HG03135 (cell line): ENCODE results near the gene KLB.
"Not testable (repeated sequence)": the region's sequence is repeated elsewhere in the genome, so short reads cannot be mapped to it uniquely, and the experiment has no call there.

Experiments used
- ATAC-seq: cut with Tn5 transposase; IDR thresholded peaks from one replicate; pipeline ENCODE4 v1.9.1; 2021; ENCODE audit warnings: mild to moderate bottlenecking, moderate library complexity; ENCODE audit not compliant: unreplicated experiment

Gene KLB

GRCh38 chr4:39406763-39407583, at the start of gene KLB:
Gene KLB, plus strand, starts transcription at chr4:39406930. Its CDS starts 20 bp downstream, at chr4:39406950.
- no peak for ATAC-seq

GRCh38 chr4:39357002-39357401, 49.7 kb upstream of the KLB start:
- ATAC-seq = peak; percentile 34

DNA sequence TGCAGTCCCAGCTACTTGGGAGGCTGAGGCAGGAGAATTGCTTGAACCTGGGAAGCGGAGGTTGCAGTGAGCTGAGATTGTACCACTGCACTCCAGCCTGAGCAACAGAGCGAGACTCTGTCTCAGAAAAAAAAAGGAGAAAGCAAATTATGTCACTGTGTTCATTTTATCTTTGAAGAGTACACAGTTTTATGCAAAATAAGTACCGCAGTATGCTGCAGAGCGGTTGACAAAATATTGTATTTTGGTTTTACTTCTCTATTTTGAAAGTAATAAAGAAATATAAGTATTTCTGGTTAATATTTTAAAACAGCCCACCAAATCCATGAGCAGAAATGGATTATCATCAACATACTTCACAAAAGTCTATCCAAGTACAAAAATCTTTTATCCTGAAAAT, 46.1 kb upstream of the KLB start:
- ATAC-seq = peak; percentile 51

DNA sequence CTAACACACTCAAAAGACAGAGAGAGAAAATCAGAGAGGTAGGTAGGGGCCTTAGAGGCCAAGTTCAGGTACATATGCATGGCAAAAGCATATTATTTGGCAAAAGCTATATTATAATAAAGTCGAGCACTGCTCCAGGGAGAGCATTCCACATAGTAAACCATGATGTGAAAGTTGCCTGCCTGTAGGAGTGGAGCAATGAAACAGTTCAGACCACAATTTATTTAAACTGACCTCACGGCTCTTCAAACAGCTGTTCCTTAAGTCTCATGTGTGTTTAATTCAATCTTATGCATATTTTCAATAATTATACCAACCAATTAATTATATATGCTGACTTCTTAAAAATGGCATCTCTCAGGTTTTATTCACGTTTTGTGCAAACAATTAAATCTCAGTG, 43.9 kb upstream of the KLB start:
- no peak for ATAC-seq

DNA sequence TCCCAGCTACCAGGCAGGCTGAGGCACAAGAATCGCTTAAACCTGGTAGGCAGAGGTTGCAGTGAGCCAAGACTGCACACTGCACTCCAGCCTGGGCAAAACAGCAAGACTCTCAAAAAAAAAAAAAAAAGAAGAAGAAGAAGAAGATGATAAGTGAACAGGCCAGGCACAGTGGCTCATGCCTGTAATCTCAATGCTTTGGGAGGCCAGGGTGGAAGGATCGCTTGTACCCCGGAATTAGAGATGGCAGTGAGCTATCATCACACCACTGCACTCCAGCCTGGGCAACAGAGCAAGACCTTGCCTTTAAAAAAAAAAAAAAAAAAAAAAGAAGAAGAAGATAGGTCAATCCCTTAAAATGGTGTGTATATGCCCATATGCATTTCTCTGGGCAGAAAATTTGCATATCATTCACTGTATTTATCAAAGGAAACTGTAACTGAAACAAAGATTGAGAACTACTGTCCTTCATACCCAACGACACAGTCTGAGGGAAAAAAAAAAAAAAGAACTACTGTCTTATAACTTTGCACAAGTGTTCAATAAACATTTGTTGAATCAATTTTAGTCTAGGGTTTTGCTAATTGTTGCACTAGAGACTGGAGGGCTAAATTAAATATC, 42.8 kb upstream of the KLB start:
- ATAC-seq = peak; percentile 36

DNA sequence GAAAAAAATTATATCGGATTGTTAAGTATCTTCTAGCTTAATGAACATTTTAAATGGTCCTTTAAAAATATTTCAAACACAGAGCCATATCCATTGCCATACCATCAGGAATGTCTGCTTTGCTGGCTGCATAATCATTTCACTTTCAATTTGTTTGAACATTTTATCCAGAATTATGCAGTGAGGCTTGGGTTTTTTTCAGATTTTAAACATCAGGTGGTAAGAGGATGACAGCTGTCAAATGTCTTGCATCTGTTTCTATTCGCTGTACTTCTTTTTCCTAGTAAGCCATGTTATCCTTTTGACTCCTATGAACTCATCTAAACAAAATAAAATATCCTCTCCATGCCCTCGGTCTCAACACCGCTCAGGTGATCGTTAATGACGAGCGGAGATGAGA, 41.4 kb upstream of the KLB start:
- ATAC-seq = no peak

GRCh38 chr4:39365830-39366771, 40.6 kb upstream of the KLB start, which contains the start of gene RFC1:
Gene RFC1, minus strand, starts transcription at chr4:39366362. Its CDS starts 121 bp downstream, at chr4:39366241.
- ATAC-seq = peak; percentile 76

GRCh38 chr4:39367166-39367565, 39.6 kb upstream of the KLB start:
- ATAC-seq = no peak

DNA sequence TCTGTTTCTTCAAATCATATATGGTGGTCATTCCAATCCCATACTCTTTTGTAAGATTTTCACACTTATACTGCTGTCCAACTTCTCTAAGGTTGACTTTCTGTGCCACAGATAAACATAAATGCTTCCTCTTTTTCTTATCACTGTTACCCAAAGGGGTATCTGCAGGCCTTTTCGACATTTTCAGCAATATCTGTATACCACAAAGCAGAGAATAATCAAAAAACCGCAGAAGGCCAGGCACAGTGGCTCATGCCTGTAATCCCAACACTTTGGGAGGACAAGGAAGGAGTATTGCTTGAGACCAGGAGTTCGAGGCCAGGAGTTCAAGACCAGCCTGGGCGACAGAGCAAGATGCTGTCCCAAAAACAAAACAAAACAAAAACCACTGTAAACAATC, 37.4 kb upstream of the KLB start:
- no peak for ATAC-seq

DNA sequence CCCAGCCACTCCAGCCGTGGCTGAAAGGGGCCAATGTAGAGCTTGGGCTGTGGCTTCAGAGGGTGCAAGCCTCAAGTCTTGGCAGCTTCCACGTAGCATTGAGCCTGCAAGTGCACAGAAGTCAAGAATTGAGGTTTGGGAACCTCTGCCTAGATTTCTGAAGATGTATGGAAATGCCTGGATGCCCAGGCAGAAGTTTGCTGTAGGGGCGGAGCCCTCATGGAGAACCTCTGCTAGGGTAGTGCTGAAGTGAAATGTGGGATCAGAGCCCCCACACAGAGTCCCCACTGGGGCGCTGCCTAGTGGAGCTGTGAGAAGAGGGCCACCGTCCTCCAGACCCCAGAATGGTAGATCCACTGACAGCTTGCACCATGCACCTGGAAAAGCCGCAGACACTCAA, 35.5 kb upstream of the KLB start:
- ATAC-seq = not testable (repeated sequence)

- no peak for ATAC-seq
These were observed 31.3 kb upstream of the KLB start for GRCh38 chr4:39375478-39375877.

DNA sequence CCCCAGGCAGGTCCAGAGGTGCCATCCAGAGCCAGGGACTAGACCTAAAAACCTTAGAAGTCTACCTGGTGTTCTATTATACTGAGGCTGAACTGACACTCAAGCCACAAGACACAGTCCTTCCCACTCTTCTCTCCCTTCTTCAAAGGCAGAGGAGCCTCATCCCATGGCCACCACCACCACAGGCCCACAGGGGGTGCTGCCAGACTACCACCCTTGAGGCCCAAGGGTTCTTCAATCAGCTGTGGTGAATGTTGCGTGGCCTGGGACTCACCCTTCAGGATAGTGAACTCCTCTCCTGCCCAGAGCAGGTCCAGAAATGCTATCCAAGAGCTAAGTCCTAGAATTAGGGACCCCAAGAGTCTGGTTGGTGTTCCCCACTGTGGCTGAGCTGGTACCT, 23.0 kb upstream of the KLB start:
- ATAC-seq = no peak

- no peak for ATAC-seq
These were observed 22.2 kb upstream of the KLB start for GRCh38 chr4:39384563-39384962.

DNA sequence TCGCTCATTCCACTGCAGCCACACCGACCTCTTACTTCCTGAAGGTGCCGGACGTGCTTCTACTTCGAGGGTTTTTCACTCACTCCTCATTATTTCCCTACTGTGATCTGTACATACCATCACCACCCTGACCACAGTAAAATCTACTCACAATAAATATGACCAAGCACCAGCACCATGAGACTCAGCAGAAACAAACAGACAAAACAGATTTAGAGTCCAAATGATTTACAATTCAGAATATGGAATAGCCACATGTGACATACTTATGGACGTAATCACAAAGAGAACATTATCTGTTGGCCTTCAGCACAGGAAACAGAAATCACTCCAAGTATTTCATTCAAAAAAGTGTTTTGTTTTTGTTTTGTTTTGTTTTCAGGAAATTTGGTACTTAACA, 16.1 kb upstream of the KLB start:
- ATAC-seq = no peak

GRCh38 chr4:39394706-39395105, 12.0 kb upstream of the KLB start:
- ATAC-seq = no peak

DNA sequence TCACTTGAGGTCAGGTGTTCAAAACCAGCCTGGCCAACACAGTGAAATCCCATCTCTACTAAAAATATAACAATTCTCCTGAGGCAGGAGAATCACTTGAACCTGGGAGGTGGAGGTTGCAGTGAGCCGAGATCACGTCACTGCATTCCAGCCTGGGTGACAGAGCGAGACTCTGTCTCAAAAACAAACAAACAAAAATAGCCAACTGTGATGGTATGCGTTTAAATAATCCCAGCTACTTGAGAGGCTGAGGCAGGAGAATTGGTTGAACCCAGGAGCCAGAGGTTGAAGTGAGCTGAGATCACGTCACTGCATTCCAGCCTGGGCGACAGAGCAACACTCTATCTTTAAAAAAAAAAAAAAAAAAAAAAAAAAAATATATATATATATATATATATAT, 5.1 kb upstream of the KLB start:
- ATAC-seq = not testable (repeated sequence)

- ATAC-seq = no peak
These were observed 805 bp downstream of the KLB start for GRCh38 chr4:39407584-39407885.

DNA sequence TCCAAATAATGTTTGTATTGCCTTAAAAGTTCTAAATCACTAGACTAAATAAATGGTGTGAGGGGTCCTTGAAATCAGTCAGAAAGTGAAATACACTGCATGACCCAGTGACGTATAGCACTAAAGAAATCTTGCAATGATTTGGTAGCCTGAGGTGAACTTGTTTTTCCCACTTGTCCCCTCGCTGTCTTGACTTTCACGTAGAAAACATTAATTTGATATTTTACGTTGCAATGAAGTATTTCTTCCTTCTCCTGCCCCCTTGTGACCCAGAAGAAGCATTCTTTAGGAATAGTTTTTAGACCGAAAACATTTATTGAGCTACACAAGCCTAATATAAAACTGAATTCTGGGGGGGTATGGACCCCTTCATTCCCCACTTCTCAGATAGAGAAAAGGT, 3.7 kb downstream of the KLB start:
- ATAC-seq = no peak

- not testable (repeated sequence) for ATAC-seq
These were observed 4.8 kb downstream of the KLB start for GRCh38 chr4:39411561-39411960.

DNA sequence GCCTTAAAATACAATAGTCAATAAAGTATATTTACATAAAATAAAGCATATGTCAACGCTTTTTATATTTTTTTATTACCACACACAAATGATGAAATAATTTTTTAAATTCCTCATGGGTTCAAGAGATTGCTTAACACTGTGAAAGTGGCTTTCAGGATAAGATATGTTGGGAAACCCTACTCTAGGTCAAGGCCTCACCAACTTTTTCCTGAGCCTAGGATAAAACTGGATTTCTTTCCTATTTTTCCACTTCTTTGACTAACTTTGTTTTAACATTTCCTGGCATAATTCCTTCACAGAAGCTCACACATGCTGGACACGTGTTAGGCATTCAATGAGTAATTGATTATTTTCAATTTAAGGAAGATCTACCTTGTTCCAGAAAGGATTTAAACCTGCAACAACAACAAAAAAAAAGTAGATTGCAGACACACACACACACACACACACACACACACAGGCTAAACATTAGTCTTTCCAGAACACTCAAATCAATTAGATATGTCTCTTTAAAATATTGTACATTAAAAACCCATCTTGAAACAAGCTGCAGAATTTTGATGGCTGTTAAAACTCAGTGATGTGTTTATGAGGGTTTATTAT, 9.1 kb downstream of the KLB start:
- ATAC-seq = no peak

GRCh38 chr4:39422247-39422646, 15.5 kb downstream of the KLB start:
- ATAC-seq = no peak
